ENCODE results near the gene RXRA. TPM values are rescaled to one million over a fixed set of nuclear protein-coding genes. Genes with fewer than 3 reads are reported as not detected.

The RXRA gene
- total and polyA plus RNA-seq, 2 of the 13 experiments (the other 11 are each of a cell fraction or from before 2014, with no cell fraction given): 18.9 to 29.2 TPM

GRCh38 chr9:134333234-134333873 lies 7.1 kb downstream of the RXRA start (continued):
- TF ChIP-seq MYPOP (CRISPR knock-in tag; IDR thresholded peaks at IDR 0.05) (peak; percentile 37; the same call in 1 of the 2 replicates), IRF9 (CRISPR knock-in tag; IDR thresholded peaks at IDR 0.05; ENCODE audit: borderline replicate concordance) (0 out of 2 replicates have a peak, but pooled peaks have one; percentile 9), FOSL2 (CRISPR knock-in tag; IDR thresholded peaks at IDR 0.05) (peak; percentile 31; the same call in 1 of the 2 replicates), ZNF574 (CRISPR knock-in tag; IDR thresholded peaks at IDR 0.05) (0 out of 2 replicates have a peak, but pooled peaks have one; percentile 24), CBX2 (IDR thresholded peaks at IDR 0.05; ENCODE audit: low read depth, low read length) (no peak), CBX2 (CRISPR knock-in tag; IDR thresholded peaks at IDR 0.05; ENCODE audit: low read depth) (no peak), BRF2 (CRISPR knock-in tag; IDR thresholded peaks at IDR 0.05) (0 out of 2 replicates have a peak, but pooled peaks have one; percentile 23), NFKB2 (CRISPR knock-in tag; IDR thresholded peaks at IDR 0.05; ENCODE audit: borderline replicate concordance) (peak; percentile 26; the same call in 1 of the 2 replicates), THAP11 (CRISPR knock-in tag; IDR thresholded peaks at IDR 0.05) (peak; percentile 32; the same call in 1 of the 2 replicates), ZNF501 (CRISPR knock-in tag; IDR thresholded peaks at IDR 0.05) (peak; percentile 44; the same call in 1 of the 2 replicates), HOMEZ (CRISPR knock-in tag; IDR thresholded peaks at IDR 0.05; ENCODE audit: low read depth) (0 out of 2 replicates have a peak, but pooled peaks have one; percentile 22), PPARG (CRISPR knock-in tag; conservative IDR thresholded peaks at IDR 0.05) (0 out of 2 replicates have a peak, but pooled peaks have one; percentile 20), ZNF687 (CRISPR knock-in tag; IDR thresholded peaks at IDR 0.05) (peak; percentile 83), MZF1 (CRISPR knock-in tag; IDR thresholded peaks at IDR 0.05; ENCODE audit: borderline replicate concordance) (no peak), ZNF747 (CRISPR knock-in tag; IDR thresholded peaks at IDR 0.05; ENCODE audit: borderline replicate concordance) (peak; percentile 71; the same call in 1 of the 2 replicates), HNRNPL (IDR thresholded peaks at IDR 0.05; ENCODE audit: low read depth, low read length) (0 out of 2 replicates have a peak, but pooled peaks have one; percentile 63)
